Ammon's horn (tissue), 1 donor: ENCODE results near the gene TP53BP1.
"Not testable (repeated sequence)": the region's sequence is repeated elsewhere in the genome, so short reads cannot be mapped to it uniquely, and the experiment has no call there.

ENCODE experiments used
- DNase-seq: peaks from one replicate; pipeline ENCODE4 v3.0.0-alpha.2; 2016; ENCODE audit warnings: low spot score

The TP53BP1 gene

DNA sequence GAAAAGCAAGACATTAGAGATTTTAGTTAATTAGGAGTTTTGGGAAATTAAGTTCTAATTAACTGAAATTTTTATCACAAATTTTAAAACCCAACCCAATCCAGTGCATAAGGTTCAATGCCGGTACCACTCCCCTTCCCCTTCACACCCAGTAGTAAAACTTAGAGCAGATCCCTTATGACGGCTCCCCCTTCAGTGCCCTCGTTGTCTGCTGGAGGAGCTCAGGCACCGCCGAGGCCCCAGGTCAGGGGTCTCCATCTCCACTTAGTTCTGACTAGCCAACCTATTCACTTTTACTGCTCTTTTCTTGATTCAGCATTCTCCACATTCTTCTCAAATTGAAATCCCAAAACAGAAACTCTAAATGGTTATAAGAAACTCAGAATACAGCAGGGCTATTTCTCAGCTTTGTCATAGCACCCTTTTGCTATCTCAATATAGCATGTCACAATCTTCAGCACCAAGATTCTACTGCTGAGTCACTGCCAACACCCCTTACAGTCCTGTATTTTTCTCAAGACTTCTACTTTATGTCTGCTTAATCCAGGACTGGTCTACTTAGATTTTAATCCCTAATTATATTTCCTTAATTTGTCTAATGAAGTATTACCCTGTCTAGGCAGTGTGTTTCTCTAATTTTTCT is 82.3 kb downstream of the TP53BP1 start:
- DNase-seq, result no peak

DNA sequence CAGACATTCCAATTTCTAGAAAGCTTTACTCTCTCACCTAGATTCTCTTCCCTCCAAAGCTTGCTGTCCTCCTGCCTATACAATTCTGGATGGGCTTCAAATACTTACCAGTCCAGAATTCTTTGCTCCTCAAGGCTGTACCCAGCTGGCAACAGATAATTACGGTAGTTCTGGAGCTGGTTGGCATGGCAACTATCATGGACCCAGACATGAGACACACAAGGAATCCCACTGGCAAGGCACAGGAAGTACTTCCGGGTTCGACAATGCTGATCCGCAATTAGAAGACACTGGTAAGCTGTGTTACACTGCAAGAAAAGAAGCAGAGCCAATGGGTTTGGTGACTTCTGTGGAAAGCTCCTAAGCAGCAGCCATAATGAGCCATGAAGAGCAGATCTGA is 84.2 kb downstream of the TP53BP1 start:
- DNase-seq, result no peak

- no peak for DNase-seq
Observed at GRCh38 chr15:43406808-43407207, 86.1 kb downstream of the TP53BP1 start.

DNA sequence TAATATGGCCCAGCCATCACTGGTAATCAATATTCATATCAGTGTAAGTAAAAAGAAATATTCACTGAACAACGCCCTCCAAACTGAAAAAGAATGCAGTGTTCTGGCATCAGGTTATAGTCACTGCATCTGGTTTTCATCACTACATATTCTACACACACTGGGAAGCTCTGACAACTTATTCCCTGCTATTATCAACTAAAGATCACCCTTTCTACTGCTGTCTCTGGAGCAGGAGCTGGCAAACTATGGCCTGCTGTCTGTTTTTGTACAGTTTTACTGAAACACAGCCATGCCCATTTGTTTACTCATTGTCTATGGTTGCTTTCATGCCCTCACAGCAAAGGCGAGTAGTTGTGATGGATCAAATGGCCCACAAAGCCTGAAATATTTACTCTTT is 86.8 kb downstream of the TP53BP1 start:
- no peak for DNase-seq

DNA sequence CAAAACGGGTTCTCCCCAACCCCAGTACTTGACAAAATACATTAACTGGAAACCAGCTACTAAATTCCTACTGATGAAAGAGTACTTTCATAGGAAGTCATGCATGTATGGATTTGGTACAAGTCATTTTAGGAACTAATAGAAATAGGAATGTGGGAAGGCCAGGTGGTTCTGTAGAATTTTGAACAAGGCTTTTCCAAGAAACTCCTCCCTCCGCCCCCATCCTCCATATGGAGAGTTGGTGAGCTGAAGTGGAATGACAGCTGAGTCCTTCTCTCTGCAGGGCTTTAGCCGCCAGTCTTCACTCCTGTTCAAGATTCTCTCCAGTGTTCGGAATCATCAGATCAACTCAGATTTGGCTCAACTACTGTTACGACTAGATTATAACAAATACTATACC is 88.8 kb downstream of the TP53BP1 start:
- peak; percentile 27 for DNase-seq

- DNase-seq, result no peak
Observed at GRCh38 chr15:43403616-43404015, 89.3 kb downstream of the TP53BP1 start.

GRCh38 chr15:43402255-43402654 is 90.7 kb downstream of the TP53BP1 start:
- no peak for DNase-seq

- DNase-seq, result not testable (repeated sequence)
Observed at GRCh38 chr15:43393592-43393991, 99.4 kb downstream of the TP53BP1 start.

GRCh38 chr15:43390723-43391122 is 102.2 kb downstream of the TP53BP1 start:
- DNase-seq, result no peak

- DNase-seq, result no peak
Observed at GRCh38 chr15:43383070-43383469, 109.9 kb downstream of the TP53BP1 start.

GRCh38 chr15:43382310-43382709 is 110.6 kb downstream of the TP53BP1 start:
- no peak for DNase-seq

GRCh38 chr15:43378601-43379000 is 114.4 kb downstream of the TP53BP1 start:
- no peak for DNase-seq

DNA sequence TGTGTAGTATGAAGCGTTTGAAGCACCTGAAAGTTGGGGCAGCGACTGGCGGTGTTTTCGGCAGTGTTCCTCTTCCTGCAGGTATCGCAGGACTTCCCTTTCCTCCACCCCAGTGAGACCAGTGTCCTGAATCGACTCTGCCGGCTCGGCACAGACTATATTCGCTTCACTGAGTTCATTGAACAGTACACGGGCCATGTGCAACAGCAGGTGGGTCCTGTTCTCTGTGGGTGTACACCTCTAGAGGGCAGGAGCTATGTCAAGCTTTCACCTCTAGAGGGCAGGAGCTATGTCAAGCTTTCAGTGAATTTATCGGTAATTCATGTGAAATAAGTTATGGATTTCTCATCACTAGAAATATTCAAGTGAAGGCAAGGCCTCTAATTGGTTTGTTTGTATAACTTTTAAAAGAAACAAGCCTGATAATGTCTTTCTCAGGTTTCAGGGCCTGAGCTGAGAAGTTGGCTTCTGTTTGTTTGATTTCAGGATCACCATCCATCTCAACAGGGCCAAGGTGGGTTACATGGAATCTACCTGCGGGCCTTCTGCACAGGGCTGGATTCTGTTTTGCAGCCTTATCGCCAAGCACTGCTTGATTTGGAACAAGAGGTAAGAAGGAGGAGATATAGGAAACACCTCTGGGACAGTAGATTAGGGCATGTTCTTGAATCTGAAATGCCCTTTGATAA is 116.8 kb downstream of the TP53BP1 start:
- peak; percentile 14 for DNase-seq

GRCh38 chr15:43370975-43371974 is 121.7 kb downstream of the TP53BP1 start, which contains the start of the genes TUBGCP4 and ZSCAN29:
Gene TUBGCP4, plus strand, starts transcription at chr15:43371101. Its CDS starts 254 bp downstream, at chr15:43371355.
Gene ZSCAN29, minus strand, starts transcription at chr15:43371043. Its CDS starts 1,130 bp downstream, at chr15:43369913.
- peak; percentile 81 for DNase-seq

GRCh38 chr15:43370310-43370974 is 122.5 kb downstream of the TP53BP1 start:
- peak; percentile 18 for DNase-seq

- DNase-seq, result no peak
Observed at GRCh38 chr15:43361313-43361903, 131.5 kb downstream of the TP53BP1 start.

GRCh38 chr15:43360821-43361220 is 132.1 kb downstream of the TP53BP1 start:
- DNase-seq, result no peak
